ENCODE data around the gene A3GALT2. TPM values are rescaled to one million over a fixed set of nuclear protein-coding genes. Genes with fewer than 3 reads are reported as not detected.
A peak's percentile ranks its signal among the peaks of the same experiment; 100 is the strongest.

A3GALT2 gene
- total RNA-seq, 1 experiment from 2014 or later, result not detected

DNA sequence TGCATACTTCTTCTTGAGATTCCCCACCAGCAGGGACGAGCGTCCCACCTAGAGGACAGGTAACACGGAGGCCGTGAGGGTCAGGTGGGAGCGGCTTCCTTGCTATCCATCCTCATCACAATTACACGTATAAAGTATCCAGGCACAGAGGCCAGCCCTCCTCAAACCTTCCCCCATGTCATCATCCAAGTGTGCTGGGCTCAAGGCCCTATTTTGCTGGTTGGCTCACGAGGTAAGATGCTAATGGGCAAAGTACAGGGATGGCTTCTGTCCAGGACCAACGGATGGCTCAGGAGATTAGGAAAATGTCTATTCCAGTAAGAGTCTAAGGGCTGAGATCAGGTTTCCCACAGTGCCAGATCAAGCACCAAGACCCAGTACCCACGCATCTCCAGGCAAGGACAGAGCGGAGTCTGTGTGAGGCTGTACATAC lies 11.5 kb upstream of the A3GALT2 start:
- DNase-seq (ENCODE audit: low spot score), result no peak

DNA sequence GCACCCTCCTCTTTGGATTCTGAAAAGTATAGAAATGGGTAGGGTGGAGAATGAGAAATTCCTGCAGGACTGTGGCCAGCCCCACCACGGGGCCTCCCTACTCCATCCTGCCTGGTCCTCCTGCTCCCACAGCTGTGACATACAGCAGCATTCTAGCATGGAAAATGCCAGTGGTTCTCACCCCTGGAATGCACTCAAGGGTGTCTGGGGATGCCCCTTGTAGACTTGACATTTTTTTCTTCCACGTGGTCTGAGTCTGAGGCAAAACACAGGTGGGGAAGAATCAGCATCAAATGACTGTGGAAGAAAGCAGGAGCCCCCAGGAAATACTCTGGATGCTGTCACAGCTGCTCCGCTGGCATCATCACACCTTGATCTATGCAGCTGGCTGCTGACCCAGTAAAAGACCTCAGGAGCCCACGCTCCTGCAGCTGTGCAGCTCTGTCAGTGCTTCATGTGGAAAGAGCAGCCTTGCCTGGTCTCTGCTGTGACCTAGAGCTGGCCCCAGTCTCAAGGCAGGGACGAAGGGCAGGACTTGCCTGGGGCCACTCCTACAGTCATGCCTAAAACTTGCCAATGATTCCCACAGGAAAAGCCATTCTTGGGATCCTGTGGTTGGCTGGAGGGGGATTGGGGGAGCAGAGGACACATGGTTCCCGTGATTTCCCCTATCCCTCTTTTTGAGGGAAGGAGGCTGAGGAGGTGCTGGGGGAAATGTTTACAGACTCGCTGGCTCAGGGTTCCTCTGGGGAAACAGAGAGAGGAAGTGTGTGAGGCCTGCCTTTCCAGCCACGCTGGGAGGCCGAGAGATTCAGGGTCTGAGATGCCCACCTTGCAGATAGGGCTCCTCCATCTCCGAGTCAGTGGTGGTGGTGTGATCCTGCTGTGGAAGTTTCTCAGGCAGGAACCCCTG lies 10.8 kb upstream of the A3GALT2 start:
- no peak for DNase-seq (ENCODE audit: low spot score)

DNA sequence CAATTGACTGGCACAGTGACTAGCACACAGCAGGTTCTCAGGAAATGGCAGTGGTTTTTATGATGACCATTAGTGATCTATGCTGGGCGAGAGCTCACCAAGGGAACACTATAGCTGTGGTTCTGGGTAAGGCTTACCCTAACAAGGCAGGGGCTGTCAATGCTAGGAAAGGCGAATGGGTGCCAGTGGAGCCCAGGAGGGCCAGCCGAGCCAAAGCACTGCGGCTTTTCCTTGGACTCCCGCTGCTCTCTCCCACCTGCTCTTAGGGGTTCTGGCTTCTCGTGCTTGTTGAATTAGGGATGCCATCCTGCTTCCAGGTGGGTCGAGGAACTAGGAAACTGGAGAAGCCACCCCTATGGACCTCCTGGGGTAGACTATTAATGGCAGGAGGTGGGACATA lies 10.0 kb upstream of the A3GALT2 start:
- no peak for DNase-seq (ENCODE audit: low spot score)

DNA sequence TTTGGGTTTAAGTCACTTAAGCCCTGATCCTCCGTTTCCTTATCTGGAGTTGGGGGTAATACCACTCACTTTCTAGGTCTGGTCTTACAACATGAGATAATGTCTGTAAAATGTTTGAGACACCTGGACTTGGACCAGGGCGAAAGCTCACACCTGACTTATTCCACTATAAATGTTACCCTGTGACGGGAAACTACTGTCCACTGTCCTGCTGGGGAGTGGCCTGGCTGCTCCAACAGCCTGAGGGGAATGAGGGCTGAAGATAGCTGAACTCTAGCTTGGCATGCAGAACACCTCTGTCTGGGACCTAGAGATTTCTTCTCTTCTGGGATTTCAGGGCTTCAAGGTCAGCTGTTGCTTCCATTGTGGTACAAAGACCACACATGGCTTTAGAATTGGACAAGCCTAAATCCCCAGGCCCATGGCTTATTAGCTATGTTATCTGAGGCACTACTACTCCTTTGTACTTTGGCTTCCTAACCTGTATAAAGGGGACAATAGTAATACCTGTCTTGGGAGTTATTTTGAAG lies 9.5 kb upstream of the A3GALT2 start:
- no peak for DNase-seq (ENCODE audit: low spot score)

DNA sequence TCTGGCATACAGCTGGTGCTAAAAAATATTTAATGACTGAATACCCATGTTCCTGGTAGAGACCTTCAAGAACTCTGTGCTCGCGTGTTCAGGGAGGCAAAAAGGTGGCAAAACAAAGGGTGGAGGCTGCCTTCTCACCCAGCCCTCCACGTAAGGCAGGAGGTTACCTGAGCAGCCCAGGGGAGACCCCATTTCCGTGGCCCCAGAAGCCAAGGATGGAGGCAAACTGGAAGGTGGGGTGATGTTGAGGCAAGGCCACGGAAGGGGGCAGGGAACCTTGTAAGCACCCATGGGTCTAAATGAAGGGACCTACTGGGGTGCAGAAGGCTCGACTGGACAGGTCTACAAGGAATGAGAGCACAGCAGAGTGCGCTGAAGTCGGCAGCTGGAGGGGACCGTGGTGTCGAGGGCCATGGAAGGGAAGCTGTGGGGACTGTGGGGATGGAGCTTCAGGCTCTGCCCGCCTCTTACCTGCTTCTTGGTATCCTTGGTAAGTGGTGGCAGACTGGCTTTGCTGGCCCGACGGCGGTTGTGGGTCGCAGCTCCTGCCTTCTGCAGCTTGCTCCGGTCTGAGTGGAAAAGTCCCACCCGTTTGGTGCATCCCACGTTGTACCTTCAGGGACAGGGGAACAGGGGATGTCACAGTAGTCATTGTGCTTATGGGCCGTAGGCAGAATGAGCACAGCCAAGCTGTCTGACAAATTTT lies 8.9 kb upstream of the A3GALT2 start:
- DNase-seq (ENCODE audit: low spot score), result no peak

DNA sequence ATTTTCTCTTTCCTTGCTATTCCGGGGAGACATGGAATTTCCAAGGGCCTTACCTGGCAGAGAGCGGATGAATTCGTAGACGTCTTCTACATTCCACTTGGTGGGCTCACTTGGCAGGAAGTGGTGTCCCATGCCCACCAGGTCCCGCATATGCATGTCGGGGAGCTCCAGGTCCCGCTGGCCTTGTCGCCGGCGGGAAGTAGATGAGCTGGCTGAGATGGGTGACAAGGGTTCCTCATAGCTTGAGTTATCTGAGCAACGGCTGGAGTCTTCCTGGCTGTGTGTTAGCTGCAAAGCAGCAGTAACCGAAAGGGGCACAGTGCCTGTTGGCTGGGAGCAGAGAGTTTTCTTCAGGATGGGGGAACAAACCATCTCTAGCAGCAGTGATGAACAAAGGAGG lies 7.9 kb upstream of the A3GALT2 start:
- no peak for DNase-seq (ENCODE audit: low spot score)

DNA sequence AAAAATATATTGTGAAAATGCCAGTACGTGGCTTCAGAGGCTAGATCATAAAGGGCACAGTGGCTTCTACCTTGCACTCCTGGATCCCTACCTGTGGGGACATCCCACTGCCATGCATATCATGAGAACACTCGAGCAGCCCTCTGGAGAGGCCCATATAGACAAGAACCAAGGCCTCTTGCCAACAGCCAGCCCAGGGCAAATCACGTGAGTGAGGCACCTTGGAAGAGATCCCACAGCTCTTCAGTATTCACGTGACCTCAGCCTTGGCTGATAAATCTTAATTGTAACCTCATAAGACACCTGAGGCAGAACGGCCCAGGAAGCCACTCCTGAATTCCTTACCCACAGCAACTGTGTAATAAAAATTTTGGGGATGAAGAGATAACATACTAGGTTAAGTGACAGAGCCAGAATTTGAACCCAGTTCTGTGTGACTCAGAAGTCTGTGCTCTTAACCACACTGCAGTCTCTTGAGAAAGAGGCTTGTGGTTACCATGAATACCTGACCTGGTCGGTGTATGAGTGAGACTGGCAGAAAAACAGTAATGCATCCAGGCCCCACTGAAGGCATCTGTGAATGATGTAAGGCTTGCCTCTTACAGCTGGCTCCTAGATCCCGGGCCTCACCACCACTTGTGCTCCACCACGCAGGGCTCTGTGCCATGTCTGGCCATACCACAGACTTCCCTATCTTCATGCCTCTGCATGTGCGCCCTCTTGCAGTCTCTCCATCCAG lies 6.9 kb upstream of the A3GALT2 start:
- peak; percentile 93 for DNase-seq (ENCODE audit: low spot score)

DNA sequence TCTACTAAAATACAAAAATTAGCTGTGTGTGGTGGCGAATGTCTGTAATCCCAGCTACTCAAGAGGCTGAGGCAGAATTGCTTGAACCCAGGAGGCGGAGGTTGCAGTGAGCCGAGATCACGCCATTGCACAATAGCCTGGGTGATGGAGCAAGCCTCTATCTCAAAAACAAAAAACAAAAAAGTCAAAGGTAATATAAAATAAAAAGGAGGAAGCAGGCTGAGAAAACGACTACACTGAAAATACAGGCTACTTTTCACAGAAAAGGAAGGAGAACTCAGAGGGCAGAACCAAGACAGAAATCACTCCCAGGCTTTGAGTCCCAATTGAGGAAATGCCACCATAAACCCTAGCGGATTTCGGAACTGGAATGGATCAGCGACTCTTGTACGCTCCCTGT lies 5.9 kb upstream of the A3GALT2 start:
- no peak for DNase-seq (ENCODE audit: low spot score)

DNA sequence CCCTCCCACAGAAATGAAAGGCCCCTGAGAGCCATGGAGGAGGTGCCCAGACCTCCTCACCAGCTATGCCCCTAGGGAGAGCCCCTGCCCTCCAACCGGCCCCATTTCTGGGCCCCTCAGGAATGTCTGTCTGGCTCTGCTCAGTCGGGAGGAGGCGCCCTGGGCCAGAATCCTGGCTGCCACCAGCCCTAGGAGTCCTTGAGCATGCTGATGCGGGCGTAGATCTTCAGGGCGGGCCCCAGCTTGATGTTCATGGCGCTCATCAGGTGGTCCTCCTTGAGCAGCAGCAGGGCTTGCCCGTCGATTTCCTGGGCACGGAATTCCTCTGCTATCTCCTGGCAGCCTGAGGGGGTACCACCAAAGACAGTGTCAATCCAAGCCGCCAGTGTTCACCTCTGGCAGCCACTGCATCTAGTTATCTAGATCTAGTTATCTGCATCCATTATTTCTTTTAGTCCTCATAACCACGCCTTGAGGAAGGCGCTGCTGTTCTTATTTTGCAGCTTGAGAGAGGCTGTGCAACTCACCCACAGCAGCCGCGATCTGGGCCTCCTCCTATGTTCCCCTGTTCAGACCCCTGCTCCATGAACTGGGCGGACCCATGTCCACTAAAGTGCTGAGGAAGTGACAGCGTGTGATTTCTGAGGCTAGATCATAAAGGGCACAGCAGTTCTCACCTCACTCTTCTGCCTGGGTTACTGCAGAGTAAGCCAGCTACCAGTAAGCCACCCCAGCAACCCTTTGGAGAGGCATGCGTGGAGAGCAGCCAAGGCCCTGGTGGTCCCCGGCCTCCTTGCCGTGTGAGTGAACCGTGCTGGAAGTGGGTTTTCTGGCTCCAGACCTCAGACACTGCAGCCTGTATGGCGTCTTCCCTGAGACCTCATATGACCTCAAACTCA lies 4.0 kb upstream of the A3GALT2 start:
- DNase-seq (ENCODE audit: low spot score), result no peak

DNA sequence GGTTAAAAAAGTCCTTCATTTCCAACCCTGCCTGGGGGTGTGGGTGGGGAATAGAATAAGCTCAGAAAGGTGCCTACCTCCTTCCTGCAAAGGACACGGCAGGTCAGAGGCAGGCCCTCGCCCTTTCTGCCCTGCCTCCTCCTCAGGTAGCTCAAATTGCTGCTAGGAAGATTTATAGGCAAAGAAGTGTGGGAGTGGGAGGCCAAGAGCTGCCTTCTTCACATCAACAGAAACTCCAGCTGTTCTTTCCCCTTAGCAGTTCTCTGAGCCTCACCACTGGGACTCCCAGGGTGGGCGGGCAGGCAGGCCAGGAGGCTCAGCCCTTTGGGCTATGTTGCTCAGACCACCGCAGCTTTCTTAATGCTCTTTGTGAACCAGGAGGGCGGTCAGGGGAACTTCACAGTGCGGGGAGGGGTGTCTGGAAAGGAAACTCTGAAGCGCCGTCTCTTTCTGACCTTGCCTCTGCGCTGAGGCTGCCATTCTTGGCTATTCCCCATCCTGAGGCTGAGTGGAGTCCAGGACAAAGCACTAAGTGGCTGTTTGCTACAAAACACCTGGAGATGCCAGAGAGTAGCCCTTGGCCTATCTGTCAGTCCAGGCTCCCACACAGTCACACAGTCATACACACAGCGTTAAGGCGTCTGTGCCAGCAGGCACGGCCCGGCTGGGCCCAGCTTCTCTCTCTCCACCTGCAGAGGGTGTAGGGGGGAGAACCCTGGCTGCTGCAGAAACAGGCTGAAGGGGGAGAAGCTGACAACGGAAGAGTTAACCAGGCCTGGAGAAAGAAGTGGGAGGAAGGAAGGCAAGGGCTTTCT lies 3.0 kb upstream of the A3GALT2 start:
- no peak for DNase-seq (ENCODE audit: low spot score)

DNA sequence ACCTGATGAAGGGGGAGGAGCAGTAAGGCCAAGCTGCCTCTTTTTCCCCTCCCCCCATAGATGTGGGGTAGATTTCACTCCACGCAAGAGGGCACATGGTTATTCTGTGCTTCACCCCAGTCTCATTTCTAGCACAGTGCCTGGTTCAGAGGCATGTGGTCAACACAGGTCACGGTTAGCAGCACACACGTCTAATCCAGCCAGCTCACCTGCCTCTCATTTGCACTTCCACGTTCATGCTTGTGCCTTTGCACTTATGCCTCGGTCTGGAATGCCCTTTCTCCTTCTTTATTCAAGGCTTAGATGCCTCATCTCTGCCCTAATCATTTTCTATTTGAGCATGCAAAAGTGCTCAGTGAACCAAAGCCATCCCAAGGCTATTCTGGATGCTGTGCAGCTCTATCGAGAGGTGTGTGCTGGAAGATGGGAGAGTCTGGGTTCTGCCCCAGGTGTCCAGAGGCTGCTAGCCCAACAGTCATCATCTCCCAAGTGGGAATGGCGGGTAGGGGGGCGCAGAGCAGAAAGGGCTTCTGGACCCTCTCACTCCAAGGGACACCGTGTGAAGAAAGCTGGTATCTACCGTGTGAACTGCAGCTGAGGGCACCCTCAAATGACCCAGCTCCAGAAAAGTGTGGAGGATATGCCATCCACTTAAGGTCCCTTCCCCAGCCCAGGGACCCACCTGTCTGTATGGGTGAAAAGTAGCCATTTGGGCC lies 2.1 kb upstream of the A3GALT2 start:
- DNase-seq (ENCODE audit: low spot score), result no peak

DNA sequence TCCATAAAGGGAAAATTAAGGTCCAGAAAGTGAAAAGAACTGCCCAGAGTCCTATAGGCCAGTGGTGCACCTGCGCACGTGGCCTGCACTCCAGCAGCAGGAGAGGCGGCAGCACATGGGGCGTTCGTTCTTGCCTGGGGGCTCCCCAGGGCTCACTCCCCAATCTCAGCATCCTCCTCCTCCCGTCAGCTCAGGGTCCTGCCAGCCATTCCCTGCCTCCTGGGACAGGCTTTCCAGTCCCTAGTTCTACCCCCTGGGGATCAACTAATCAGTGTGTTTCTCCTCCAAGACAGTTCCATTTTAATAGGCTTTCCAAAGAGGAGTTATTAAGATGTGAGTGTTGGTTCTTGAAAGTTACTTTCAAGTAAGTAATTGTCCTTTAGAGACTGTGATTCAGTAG lies 1.2 kb upstream of the A3GALT2 start:
- no peak for DNase-seq (ENCODE audit: low spot score)

DNA sequence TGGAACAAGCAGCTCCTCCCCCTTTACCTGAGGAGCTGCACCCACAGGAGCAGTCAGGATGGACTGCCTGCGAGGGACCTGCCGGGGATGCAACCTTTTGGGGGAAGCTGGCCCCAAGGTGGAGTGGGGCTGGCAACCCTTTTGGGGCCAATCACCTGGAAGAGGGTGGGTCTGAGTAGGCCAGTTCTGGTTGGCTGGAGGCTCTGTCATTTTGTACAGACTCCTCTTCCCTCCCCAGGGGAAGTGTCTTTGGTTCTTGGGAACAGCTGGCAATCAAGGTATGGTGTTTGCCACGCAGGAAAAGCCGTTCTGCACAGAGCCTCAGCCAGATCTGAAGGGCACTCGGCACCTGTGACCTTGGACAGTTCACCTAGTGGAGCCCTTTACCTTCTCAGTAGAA lies 280 bp upstream of the A3GALT2 start:
- no peak for DNase-seq (ENCODE audit: low spot score)

DNA sequence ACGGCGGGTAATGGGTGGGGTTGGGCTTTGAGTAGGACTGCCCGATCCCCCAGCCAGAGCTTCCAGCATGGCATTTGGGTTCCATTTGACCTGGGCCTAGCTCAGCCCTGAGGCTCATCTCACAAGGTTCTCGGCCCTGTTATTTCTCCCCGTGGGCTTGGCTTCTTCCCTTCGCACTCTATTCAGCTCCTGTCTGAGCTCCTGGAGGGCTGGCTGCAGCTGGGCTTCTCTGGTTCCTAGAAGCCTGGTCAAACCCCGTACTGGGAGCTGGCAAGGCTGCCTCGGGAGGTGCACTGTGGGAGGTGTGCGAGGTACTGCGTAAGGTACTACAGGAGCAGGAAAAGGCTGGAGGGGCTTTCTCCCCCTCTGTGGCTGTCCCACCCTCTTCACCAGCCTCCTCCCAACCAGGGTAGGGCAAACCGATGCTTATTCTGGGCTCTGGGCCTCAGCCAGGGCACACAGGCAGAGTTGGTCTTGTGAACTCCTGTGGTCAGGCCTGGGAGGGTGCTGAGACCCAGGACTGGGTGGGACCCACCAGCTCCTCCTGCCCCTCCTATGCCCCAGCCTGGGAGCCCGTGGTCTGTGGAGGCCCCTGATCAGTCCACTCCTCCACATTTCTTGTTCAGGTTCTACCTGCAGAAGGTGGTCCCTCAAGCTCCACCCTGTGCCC lies 814 bp downstream of the A3GALT2 start:
- no peak for DNase-seq (ENCODE audit: low spot score)

DNA sequence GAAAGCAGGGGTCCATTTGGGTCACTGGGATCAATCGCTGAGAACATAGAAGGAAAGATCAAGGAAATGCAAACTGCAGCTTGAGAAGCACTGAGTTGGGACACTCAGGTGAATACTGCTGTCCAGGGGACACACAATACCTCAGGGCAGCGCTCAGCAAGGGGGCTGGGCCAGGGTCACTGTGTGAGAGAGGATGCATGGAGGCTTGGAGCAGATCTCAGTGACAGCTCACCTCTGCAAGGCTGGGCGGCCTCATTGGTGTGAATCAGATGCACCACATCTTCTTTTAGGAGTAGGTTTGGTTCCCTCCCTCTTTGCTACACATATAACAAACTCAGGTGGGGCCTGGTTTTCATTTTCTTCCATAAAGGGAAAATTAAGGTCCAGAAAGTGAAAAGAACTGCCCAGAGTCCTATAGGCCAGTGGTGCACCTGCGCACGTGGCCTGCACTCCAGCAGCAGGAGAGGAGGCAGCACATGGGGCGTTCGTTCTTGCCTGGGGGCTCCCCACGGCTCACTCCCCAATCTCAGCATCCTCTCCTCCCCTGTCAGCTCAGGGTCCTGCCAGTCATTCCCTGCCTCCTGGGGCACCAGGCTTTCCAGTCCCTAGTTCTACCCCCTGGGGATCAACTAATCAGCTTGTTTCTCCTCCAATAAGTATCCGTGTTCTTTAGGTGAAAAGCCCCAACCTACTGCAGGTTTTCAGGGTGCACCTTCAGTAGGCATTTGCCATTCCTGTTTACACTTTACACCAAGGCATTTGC lies 1.5 kb downstream of the A3GALT2 start:
- no peak for DNase-seq (ENCODE audit: low spot score)

DNA sequence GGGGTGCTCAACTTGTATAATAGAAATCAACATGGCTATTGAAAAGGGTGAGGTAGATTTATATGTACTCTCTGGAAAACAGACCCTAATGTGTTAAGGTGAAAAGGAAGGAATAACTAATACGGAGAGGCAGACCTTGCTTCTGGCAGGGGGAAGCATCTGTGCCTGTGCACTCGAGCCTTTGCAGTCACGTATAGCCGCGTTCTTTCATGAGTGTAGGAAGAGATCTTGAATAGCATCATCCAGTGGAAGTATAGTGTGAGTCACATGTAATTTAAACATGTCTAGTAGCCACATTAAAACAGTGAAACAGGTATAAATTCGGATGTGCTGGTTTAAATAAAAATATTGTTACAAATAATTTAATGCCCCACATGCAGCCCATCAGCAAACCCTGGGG lies 3.0 kb downstream of the A3GALT2 start:
- no peak for DNase-seq (ENCODE audit: low spot score)

DNA sequence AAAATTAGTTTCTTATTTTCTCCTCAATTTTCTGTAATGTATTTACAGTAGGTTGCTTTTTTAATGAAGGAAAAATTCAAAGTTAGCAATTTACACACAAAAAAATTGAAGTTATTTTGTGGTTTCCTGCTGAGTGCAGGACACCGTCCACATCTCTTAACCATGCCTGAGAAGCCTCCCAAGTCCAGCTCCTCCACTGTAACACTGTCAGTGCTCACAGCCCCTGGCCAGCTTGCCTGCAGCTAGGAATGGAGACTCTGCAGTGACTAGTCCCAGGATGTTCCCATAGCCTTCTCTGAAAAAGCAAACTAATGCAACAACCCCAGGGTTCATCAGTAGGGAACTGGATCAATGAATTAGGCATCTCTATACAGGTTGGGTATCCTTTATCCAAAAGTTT lies 3.5 kb downstream of the A3GALT2 start:
- DNase-seq (ENCODE audit: low spot score), result no peak

DNA sequence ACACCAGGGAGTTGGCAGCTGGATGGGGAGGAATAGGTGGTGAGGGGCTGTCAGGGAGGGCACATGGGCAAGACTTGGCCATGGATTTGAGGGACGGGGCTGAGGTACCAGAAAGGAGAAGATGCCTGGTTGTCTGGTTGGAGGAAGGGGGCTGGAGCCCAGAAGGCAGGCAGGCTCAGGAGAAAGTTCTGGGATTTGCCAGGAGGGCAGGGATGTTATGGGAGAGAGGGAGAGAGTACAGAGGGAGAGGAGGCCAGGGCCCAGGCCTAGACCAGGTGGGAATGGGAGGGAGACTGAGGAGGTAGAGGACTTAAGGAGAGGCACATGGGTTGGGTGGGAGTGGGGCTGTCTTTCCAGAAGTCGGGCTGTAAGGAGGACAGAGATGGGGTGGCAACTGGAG lies 4.3 kb downstream of the A3GALT2 start:
- DNase-seq (ENCODE audit: low spot score), result no peak
